Effector memory CD4-positive, alpha-beta T cell (primary cell): Measurements from ENCODE around the gene GALC.

ENCODE experiments used
- DNase-seq, 3 donors: peaks; one replicate each; pipeline ENCODE4 v3.0.0-alpha.2; 2020
- H3K27ac ChIP-seq: 2 replicates; pipeline ENCODE4 v1.7.0; 2013; ENCODE audit warnings: mild to moderate bottlenecking, low read length, moderate library complexity; ENCODE audit not compliant: insufficient read depth, poor library complexity, severe bottlenecking
- H3K27me3 ChIP-seq: replicated peaks from 2 replicates; pipeline ENCODE4 v1.7.0; 2013; ENCODE audit warnings: mild to moderate bottlenecking, low read length; ENCODE audit not compliant: insufficient read depth, control insufficient read depth, poor library complexity, severe bottlenecking
- H3K36me3 ChIP-seq: 2 replicates; pipeline ENCODE4 v1.7.0; 2013; ENCODE audit warnings: mild to moderate bottlenecking, low read length, moderate library complexity; ENCODE audit not compliant: control insufficient read depth, insufficient read depth
- H3K4me1 ChIP-seq: 2 replicates; pipeline ENCODE4 v1.7.0; 2013; ENCODE audit warnings: low read length, mild to moderate bottlenecking; ENCODE audit not compliant: control insufficient read depth, insufficient read depth, poor library complexity, severe bottlenecking
- H3K4me3 ChIP-seq: 2 replicates; pipeline ENCODE4 v1.7.0; 2013; ENCODE audit warnings: low read length, low read depth, mild to moderate bottlenecking; ENCODE audit not compliant: insufficient read depth, poor library complexity, severe bottlenecking
- H3K9me3 ChIP-seq: 2 replicates; pipeline ENCODE4 v1.7.0; 2013; ENCODE audit warnings: mild to moderate bottlenecking, low read length, moderate library complexity; ENCODE audit not compliant: control insufficient read depth

GALC gene

GRCh38 chr14:88008039-88008742, 15.2 kb upstream of the GALC start:
- DNase-seq: no peak
- H3K4me3 ChIP-seq: no peak overlapping the region
- H3K27me3 ChIP-seq: no peaks in the 10 kb centered on the region
- H3K9me3 ChIP-seq: no peaks in the 10 kb centered on the region
- H3K36me3 ChIP-seq: peaks cover 5% of the 10 kb centered on the region
- peaks cover 29% of the 10 kb centered on the region for H3K4me1 ChIP-seq
- H3K27ac ChIP-seq: peak overlapping the region; percentile 46

- H3K27ac ChIP-seq: peak overlapping the region; percentile 46
- H3K27me3 ChIP-seq: no peaks in the 10 kb centered on the region
- H3K9me3 ChIP-seq: no peaks in the 10 kb centered on the region
- DNase-seq: no peak
- H3K4me3 ChIP-seq: no peak overlapping the region
- H3K4me1 ChIP-seq: peaks cover 29% of the 10 kb centered on the region
- peaks cover 5% of the 10 kb centered on the region for H3K36me3 ChIP-seq
Measured at GRCh38 chr14:88007608-88008007, 14.6 kb upstream of the GALC start.

- Histone ChIP-seq H3K4me3 (peak overlapping the region; percentile 46), H3K27ac (peak overlapping the region; percentile 81), H3K27me3 (no peaks in the 10 kb centered on the region), H3K36me3 (no peaks in the 10 kb centered on the region), H3K9me3 (no peaks in the 10 kb centered on the region), H3K4me1 (peaks cover 23% of the 10 kb centered on the region)
- peak; percentile 56 to 61 (median 61) for DNase-seq
Measured at GRCh38 chr14:88005978-88006851, 13.2 kb upstream of the GALC start.

GRCh38 chr14:88005050-88005481, 12.1 kb upstream of the GALC start, which contains the start of gene GPR65:
TSS of gene GPR65 (plus strand) at chr14:88005135. CDS start at chr14:88010848, 5,713 bp downstream.
- H3K4me3 ChIP-seq: peak within 1 kb of the TSS; percentile 46
- peak; percentile 5 to 27 (median 13) for DNase-seq
- no peaks in the 10 kb centered on the region for H3K36me3 ChIP-seq
- peaks cover 22% of the 10 kb centered on the region for H3K4me1 ChIP-seq
- H3K9me3 ChIP-seq: no peaks in the 10 kb centered on the region
- peak within 1 kb of the TSS; percentile 81 for H3K27ac ChIP-seq
- H3K27me3 ChIP-seq: no peaks in the 10 kb centered on the region

GRCh38 chr14:88004506-88005036, 11.6 kb upstream of the GALC start:
- DNase-seq: no peak
- H3K36me3 ChIP-seq: no peaks in the 10 kb centered on the region
- H3K27me3 ChIP-seq: no peaks in the 10 kb centered on the region
- H3K4me3 ChIP-seq: no peak overlapping the region
- H3K4me1 ChIP-seq: peaks cover 21% of the 10 kb centered on the region
- H3K9me3 ChIP-seq: no peaks in the 10 kb centered on the region
- H3K27ac ChIP-seq: peak overlapping the region; percentile 81

- Histone ChIP-seq H3K27me3 (no peaks in the 10 kb centered on the region), H3K36me3 (no peaks in the 10 kb centered on the region), H3K9me3 (no peaks in the 10 kb centered on the region), H3K4me1 (peaks cover 12% of the 10 kb centered on the region), H3K4me3 (no peak overlapping the region), H3K27ac (no peak overlapping the region)
- DNase-seq: no peak
Measured at GRCh38 chr14:88003425-88003824, 10.4 kb upstream of the GALC start.

DNA sequence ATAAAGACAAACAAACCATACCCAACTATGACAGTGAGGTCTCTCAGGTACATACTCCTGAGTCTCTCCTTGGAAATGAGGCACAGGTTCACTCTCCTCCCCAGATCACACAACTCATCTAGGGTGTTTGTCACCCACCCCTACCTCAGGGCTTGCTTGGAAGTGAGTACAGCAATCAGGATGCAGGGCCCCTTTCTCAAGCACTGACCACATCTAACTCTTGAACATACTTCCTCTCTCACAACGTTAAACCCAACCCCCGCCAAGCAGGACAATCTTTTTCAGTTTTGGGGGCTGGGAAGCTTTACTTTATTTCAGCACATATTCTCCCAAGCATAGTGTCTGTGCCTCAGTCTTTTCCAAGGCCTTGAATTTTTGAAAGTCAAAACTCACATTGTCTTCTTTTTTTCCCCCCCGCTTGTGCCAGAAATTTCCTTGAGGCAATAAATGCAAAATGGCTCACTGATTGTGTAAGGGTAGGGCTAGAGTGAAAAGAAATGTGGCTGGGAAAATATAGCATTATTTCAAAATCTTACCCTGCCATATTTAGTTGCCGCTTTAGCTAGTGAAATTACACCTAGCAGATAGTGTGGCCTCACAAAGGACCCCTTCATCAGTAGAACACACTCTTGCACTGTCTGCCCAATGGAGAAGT, 9.6 kb upstream of the GALC start:
- Histone ChIP-seq H3K36me3 (no peaks in the 10 kb centered on the region), H3K4me3 (no peak overlapping the region), H3K4me1 (peaks cover 4% of the 10 kb centered on the region), H3K27ac (no peak overlapping the region), H3K9me3 (no peaks in the 10 kb centered on the region), H3K27me3 (no peaks in the 10 kb centered on the region)
- no peak for DNase-seq

- peaks cover under 1% of the 10 kb centered on the region for H3K4me1 ChIP-seq
- no peaks in the 10 kb centered on the region for H3K27me3 ChIP-seq
- H3K9me3 ChIP-seq: no peaks in the 10 kb centered on the region
- no peaks in the 10 kb centered on the region for H3K36me3 ChIP-seq
- H3K27ac ChIP-seq: no peak overlapping the region
- no peak for DNase-seq
- no peak overlapping the region for H3K4me3 ChIP-seq
Measured at GRCh38 chr14:87999277-87999676, 6.3 kb upstream of the GALC start.

GRCh38 chr14:87998482-87998881, 5.5 kb upstream of the GALC start:
- peaks cover 8% of the 10 kb centered on the region for H3K4me1 ChIP-seq
- H3K27ac ChIP-seq: no peak overlapping the region
- H3K9me3 ChIP-seq: no peaks in the 10 kb centered on the region
- DNase-seq: no peak
- no peaks in the 10 kb centered on the region for H3K36me3 ChIP-seq
- H3K4me3 ChIP-seq: no peak overlapping the region
- H3K27me3 ChIP-seq: no peaks in the 10 kb centered on the region
